ENCODE results near the gene APOL3.
"Not testable (repeated sequence)": the region's sequence is repeated elsewhere in the genome, so short reads cannot be mapped to it uniquely, and the experiment has no call there.

APOL3 gene

DNA sequence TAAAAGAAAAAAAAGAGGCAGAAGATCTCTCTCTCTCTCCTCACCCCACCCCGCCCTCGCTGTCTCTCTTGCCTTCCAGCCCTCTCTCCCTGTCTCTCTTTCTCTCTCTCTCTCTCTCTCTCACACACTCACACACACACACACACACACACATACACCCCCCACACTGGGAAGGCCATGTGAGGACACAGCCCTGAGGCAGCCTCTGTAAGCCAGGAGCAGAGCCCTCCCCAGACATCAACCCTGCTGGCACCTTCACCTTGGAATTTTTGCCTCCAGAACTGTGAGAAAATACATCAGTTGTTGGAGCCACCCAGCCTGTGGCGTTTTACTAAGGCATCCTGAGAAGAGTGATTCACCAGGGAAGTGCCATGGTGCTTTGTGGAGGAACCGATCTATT is 14.7 kb downstream of the APOL3 start:
- in situ Hi-C loops (cut with MboI; ENCODE audit: low pct_unique_long_range_greater_than_20kb, low sequenced_read_pairs), result no loop called here
- no peak for DNase-seq

DNA sequence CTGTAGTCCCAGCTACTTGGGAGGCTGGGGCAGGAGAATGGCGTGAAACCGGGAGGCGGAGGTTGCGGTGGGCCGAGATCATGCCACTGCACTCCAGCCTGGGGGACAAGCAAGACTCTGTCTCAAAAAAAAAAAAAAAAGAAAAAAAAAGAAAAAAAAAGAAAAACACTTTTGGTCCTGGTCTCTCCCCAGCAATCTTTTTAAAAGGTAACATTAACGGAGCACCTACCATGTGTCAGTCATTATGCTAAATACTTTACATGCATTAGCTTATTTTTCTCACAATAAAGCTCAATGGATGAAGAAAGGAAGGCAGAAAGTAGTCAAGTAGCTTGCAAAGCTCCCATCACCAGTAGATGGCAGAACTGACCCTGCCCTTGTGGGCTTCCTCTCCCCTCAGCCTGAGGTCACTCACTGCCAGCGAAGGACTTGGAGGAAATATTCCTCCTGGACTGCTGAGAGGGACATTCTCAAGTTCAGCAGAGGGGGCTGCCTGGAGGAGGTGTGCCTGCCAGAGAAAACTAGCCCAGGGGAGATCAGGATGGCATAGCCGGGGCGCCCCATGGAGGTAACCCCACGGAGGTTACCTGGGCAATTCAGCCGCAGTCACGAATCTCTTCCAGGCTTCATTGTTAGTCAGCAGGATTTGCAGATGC is 15.5 kb downstream of the APOL3 start:
- DNase-seq, result peak; percentile 81
- in situ Hi-C loops (cut with MboI; ENCODE audit: low pct_unique_long_range_greater_than_20kb, low sequenced_read_pairs), result no loop called here

DNA sequence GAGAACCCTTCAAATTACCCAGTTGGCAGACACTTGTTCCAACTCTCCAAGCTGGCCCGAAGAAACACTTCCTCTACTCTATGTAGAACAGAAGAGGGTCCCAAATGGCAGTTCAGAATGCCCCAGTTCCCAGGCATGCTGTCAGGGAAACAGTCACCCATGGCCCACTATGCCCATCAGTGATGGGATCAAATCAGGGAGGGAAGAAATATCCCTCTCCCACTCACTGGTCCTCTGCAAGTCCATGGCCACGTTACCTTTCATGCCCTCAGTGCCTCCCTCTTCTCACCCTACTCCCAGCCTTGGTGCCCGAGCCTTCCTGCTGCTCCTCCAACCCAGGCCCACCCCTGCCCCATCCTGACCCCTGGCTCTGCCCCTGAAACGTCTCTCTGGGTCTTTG is 16.6 kb downstream of the APOL3 start:
- in situ Hi-C loops (cut with MboI; ENCODE audit: low pct_unique_long_range_greater_than_20kb, low sequenced_read_pairs), result no loop called here

DNA sequence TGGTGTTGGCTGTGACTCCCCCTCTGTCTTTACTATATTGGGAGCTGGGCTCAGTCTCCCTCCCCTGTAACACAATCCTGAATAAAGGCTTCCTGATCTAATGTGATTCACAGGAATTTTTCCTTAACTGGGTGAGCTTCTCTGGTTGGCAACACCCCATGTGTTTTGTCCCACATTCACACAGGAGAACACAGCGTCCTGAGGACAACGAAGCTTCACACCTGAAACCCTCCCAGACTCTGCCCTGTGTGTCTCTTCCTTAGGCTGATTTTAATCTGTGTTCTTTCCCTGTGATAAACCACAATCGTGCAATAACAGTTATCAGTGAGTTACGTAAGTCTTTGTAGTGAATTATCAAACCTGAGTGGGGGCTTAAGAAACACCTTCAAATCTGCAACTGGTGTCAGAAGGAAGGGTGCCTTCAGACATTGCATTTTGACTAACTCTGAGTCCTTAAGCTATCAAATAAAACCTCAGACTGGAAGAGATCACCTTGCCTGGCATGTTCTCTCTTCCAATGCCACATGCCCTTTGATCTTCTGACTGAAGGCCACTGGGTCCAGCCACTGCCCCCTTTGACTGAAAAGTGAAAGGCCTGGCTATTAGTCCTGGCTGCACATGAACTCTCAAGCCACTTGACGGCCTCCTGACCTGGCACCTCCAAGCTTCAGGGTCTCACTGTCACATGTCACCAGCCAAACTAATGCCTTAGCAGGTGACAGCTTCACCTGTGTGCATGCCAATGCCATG is 17.3 kb downstream of the APOL3 start:
- DNase-seq, result no peak
- in situ Hi-C loops (cut with MboI; ENCODE audit: low pct_unique_long_range_greater_than_20kb, low sequenced_read_pairs), result no loop called here

More for the DNA sequence above, 16.6 kb downstream of the APOL3 start:
- no peak for DNase-seq

DNA sequence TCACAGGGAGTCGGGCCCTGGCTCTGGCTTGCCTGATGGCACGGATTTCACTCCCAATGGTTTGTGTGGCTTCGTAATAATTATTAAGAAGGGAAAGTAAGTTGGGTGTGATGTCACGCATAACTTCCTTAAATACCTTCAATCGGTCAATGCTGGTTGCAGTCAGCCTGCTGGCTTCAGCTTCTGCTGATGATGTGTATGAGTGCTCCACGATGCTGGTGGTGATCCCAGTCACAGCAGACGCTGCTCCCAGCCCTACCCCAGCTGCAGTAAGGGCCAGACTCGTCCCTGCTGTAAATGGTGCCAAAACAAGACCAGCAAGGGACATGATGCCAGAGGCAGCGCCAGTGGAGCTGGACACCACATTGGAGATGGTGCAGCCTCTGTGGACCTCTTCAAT is 19.1 kb downstream of the APOL3 start:
- in situ Hi-C loops (cut with MboI; ENCODE audit: low pct_unique_long_range_greater_than_20kb, low sequenced_read_pairs), result no loop called here
- DNase-seq, result no peak

DNA sequence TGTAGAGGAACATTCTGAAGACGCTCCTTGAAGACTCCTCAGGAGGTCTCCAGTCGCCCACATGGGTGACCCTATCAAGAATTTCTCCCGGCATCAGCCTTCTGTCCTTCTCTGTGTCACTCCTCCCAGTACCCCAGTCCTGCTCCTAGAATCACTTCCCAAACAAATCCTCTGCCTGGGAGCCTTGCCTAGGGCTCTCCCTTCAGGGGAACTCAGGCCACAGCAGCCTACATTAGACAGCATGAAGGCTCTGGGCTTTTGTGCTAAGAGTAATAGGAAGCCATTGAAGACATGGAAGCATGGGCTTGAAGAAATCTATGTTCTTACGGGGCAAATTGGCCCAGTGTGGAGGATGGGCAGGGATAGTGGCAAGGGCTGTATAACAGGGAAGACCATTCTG is 21.8 kb downstream of the APOL3 start:
- DNase-seq; in situ Hi-C loops (cut with MboI; ENCODE audit: low pct_unique_long_range_greater_than_20kb, low sequenced_read_pairs): not testable (repeated sequence)

DNA sequence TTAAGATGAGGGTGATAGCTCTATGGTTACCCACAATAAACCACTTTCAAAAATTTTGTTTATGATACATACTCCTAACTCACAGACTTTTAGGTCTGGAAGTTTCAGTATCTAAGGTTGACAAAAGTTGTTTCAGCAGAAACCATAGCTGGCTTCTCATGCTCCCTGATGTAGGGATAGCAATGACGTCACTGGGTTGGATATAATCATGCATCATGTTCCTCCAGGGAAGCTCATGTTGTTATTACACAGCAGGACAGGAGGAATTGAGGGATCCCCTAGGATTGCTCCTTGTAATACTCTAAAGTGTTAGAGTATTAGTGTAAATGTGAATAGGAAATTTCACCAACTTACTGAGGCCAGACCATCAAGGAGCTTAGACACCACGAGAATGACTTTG is 23.6 kb downstream of the APOL3 start:
- in situ Hi-C loops (cut with MboI; ENCODE audit: low pct_unique_long_range_greater_than_20kb, low sequenced_read_pairs), result no loop called here
- no peak for DNase-seq

DNA sequence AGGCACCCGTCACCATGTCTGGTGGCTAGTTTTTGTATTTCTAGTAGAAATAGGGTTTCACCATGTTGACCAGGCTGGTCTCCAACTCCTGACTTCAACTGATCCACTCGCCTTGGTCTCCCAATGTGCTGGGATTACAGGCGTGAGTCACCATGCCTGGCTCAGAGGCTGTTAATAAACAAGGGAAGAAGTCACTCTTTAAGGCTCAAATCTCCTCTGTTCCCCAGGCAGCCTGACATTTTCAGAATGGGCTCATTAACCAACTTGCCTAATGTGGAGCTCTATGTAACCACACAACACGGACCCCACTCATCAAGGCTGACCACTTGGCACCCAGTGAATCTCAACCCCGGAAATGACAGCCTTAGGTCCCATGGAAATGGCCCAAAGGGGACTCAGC is 24.1 kb downstream of the APOL3 start:
- in situ Hi-C loops (cut with MboI; ENCODE audit: low pct_unique_long_range_greater_than_20kb, low sequenced_read_pairs), result no loop called here
- DNase-seq, result no peak

DNA sequence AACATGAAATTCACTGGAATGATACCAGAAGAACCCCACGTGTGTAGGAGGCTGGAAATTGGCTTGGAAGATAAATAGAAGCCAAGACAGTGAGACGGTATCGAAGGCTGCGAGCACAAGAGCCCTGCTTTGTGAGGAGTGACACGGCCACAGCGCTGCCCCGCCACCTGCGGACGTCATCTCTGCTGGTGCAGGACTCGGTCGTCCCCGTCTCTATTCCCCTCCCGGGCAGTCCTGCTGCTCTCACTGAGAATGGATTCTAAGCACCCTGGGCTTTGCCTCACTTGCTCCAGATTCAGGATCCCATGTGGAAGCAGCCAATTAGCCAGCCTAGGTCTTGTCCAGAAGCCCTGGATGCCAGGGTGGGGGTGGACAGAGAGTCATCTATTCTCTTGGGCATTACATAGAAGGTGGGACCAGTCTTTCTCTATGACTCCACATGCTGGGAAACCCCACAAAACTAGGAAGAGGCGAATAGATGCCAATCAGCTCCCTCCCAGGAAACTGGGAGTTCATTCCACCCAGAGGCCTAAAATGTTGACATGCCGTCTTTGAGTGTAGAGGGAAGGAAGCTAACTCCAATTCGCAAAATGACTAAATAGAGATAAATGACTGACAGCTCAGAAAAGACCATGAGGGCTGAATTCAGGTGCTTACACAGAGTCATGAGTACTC is 25.1 kb downstream of the APOL3 start:
- in situ Hi-C loops (cut with MboI; ENCODE audit: low pct_unique_long_range_greater_than_20kb, low sequenced_read_pairs), result no loop called here
- no peak for DNase-seq

DNA sequence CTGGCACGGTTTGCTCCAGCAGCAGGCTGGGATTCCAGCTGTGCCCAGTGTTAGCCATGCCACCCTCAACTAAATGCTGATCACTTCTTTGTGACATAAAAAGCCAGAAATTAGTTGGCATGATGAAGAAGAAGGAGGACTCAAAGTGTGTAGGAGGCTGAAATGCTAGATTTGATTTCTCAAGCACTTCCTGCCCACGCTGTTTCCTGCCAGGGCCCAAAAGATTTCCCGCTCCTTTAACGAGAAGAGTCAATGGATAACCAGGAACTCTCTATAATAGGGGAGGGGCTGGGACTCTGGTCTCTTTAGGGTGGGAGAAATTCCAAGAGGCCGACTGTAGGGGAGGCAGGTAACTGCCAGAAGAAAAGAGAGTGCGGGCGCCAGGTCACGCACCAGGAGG is 26.4 kb downstream of the APOL3 start:
- in situ Hi-C loops (cut with MboI; ENCODE audit: low pct_unique_long_range_greater_than_20kb, low sequenced_read_pairs), result no loop called here
- no peak for DNase-seq

DNA sequence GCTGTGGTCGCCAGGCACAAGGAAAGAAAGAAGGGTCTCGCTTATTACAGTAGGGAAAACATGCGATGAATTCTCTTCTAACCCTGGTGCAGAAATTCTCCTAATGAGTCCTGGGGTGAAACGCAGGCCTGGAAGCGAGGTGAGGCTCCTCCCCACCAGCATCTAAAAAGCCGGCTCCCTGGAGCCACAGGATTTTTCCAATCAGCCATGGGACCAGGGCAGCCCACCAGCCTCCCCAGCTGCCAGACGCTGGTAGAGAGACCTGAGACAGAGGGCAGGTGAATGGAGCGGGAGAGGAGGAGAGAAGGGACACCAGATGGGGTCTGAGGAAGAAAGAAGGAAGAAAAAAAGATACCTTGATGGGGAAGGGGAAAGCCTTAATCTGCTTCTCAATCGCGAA is 28.6 kb downstream of the APOL3 start:
- no peak for DNase-seq
- in situ Hi-C loops (cut with MboI; ENCODE audit: low pct_unique_long_range_greater_than_20kb, low sequenced_read_pairs), result no loop called here

DNA sequence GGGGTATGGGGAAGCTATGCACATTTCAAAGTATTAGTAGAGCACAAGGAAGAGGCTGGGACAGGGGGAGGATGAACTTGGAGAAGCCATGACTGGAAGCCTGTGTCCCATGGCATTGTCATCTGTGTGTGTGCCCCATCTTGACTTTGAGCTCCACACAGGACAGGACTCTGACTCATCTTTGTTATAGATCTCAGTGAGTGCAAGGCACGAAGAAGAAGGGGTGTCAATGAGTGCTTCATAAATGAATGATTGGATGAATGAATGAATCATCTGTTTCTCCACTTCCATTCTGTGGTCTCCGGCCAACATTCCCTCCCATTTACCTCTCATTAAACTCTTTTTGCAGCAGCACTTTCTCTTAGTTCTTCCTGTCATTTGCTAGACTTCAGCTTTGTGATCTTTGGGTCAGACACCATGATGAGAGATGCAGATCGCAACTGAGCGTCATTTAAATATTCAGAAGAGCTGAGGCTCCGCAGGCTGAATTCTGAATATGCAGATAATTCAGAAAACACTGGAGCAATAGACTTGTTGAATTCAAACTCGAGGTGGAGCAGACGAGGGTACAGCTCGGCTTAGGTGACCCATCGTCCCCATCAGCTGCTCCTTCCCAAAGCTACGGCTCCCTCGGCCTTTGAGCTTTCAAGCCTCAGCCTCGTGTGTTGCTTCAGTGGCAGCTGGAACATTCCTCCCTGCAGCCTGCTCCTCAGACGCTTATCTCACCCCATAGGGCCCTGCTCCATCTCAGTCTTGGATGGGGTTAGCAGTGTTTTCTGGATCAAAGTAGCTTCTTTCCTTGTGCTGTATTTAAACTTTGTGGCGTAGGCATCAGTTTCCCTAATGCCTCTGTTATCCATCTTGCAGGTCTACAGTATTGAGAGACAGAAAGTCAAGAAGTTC is 30.8 kb downstream of the APOL3 start:
- no peak for DNase-seq
- in situ Hi-C loops (cut with MboI; ENCODE audit: low pct_unique_long_range_greater_than_20kb, low sequenced_read_pairs), result no loop called here

DNA sequence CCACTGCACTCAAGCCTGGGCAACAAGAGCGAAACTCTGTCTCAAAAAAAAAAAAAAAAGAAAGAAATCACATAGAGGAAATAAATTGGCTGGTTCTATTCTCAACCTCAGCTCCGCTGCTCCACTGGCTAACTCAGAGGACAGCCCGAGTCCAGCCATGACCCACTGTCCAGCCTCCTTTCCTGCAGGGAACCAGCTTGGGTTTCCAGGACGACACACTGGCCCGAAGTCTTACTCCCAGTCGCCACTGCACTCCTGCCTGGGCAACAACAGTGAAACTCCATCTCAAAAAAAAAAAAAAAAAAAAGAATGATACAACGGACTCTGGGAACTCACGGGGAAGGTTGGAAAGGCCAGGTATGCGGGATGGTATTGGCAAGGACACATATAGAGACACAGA is 31.5 kb downstream of the APOL3 start:
- no peak for DNase-seq
- in situ Hi-C loops (cut with MboI; ENCODE audit: low pct_unique_long_range_greater_than_20kb, low sequenced_read_pairs), result no loop called here

DNA sequence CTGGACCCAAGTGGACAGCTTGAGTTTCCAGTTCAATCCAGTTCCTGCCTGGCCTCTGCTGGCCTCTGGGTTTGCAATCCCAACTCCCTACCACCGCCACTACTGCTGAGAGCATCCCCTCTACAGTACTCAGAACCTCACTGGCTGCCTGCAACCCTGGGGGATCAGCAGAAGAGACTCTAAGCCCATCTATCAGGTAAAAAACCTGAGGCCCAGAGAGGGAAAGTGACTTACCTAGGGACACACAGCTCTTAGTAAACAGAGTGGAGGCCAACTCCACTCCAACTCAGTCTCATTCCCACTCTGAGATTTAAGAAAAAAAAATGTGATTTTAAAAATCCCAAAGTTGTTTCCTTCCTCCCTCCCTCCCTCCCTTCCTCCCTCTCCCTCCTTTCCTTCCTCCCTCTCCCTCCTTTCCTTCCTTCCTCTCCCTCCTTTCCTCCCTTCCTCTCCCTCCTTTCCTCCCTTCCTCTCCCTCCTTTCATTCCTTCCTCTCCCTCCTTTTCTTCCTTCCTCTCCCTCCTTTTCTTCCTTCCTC is 34.5 kb downstream of the APOL3 start:
- in situ Hi-C loops (cut with MboI; ENCODE audit: low pct_unique_long_range_greater_than_20kb, low sequenced_read_pairs), result no loop called here
- no peak for DNase-seq

DNA sequence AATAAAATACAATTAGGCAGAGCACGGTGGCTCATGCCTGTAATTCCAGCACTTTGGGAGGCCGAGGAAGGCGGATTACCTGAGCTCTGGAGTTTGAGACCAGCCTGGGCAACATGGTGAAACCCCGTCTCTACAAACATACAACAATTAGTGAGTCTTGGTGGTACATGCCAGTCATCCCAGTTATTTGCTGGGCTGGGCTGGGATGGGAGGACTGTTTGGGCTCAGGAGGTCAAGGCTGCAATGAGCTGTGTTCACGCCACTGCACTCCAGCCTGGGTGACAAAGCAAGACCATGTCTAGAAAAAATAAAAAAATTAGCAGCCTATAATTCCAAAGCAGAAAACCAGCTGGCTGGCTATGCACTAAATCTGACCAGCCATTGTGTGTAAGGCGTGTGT is 35.1 kb downstream of the APOL3 start:
- no peak for DNase-seq
- in situ Hi-C loops (cut with MboI; ENCODE audit: low pct_unique_long_range_greater_than_20kb, low sequenced_read_pairs), result no loop called here

DNA sequence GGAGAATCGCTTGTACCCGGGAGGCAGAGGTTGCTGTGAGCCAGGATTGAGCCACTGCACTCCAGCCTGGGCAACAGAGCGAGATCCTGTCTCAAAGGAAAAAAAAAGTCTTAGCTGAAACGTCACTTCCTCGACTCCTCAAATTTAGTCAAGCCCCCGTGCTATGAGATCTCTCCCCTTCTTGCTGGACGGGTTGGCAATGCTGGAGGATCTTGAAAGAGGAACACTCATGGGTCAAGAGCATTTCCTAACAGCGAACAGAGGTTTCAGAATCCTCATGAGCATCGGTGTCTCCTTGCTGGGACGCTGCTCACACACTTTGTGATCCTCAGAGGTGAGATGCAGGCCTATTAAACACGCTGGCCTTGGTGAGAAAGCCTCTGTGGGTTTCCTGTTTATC is 35.9 kb downstream of the APOL3 start:
- no peak for DNase-seq
- in situ Hi-C loops (cut with MboI; ENCODE audit: low pct_unique_long_range_greater_than_20kb, low sequenced_read_pairs), result loop anchor here (25.0 kb wide), 2 partner anchors 187 to 487 kb away; partner anchors contain the start of gene APOL6

DNA sequence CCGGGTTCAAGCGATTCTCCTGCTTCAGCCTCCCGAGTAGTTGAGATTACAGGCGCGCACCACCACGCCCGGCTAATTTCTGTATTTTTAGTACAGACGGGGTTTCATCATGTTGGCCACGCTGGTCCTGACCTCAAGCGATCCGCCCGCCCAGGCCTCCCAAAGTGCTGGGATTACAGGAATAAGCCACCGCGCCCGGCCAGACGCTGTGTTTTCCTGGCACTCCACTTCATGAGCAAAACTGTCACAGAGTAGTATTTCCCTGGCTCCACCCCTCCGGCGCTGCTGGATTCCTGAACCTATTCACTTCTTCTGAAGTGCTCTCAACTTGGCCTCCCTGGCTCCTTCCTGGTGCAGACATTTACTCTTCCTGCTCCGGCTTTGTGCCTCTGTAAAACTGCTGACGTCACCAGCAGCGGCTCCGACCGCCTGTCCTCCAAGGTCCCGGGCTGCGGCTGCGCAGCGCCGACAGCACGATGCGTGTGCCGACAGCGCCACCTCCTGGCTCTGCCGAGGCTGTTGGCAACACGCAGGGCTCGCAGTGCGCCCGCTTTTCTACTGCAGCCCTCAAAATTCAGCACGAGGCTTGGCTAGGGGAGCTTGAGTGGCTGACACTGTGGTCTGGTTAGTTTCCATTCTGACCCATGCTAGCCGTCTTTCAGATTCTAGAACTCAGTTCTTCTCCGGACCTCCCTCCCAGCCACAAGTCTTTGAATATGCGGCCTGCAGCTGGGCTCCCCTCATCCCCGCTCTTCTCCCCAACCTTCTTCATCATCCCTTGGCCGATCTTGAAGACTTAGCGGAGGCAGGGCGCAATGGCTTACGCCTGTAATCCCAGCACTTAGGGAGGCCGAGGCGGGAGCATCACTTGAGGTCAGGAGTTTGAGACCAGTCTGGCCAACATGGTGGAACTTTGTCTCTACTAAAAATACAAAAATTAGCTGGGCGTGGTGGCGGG is 36.6 kb downstream of the APOL3 start:
- in situ Hi-C loops (cut with MboI; ENCODE audit: low pct_unique_long_range_greater_than_20kb, low sequenced_read_pairs), result loop anchor here (25.0 kb wide), 2 partner anchors 187 to 487 kb away; partner anchors contain the start of gene APOL6

More for the DNA sequence above, 36.6 kb downstream of the APOL3 start:
- peak; percentile 93 for DNase-seq

All from KBM-7 (cell line).